ENCODE measurements around the gene C22orf23. TPM values are rescaled to one million over a fixed set of nuclear protein-coding genes. Genes with fewer than 3 reads are reported as not detected.

C22orf23 gene
- total and polyA plus RNA-seq, 2 donors (not counting 1 experiment from before 2014, with no cell fraction given), result not detected

- Histone ChIP-seq H3K9ac (ENCODE audit: low read length) (peak within 1 kb of the TSS; percentile 71), H3K36me3 (replicated peaks in 1 of 2; ENCODE audit: control extremely low read depth in 1 of 2, control insufficient read depth in 1 of 2, extremely low read depth in 1 of 2, insufficient read depth in 2 of 2, low read length in 1 of 2) (peaks cover 0 to 5% of the 10 kb centered on the region in 2 experiments), H4K20me1 (ENCODE audit: control insufficient read depth, insufficient read depth, low read length, poor library complexity, severe bottlenecking) (peaks cover 7% of the 10 kb centered on the region), H3K79me2 (ENCODE audit: control insufficient read depth, insufficient read depth, low read length) (peaks cover 3% of the 10 kb centered on the region), H3K4me1 (ENCODE audit: control insufficient read depth in 2 of 2, insufficient read depth in 2 of 2, low read length in 2 of 2) (peaks cover 10 to 16% of the 10 kb centered on the region in 2 donors), H3K4me2 (replicated peaks; ENCODE audit: low read depth, low read length, poor library complexity, severe bottlenecking) (peak within 1 kb of the TSS; percentile 94), H3K27me3 (replicated peaks in 1 of 4; ENCODE audit: control extremely low read depth in 1 of 4, control insufficient read depth in 3 of 4, insufficient read depth in 4 of 4, low read length in 3 of 4) (no peaks in the 10 kb centered on the region), H3K4me3 (ENCODE audit: control extremely low read depth in 1 of 5, extremely low read depth in 1 of 5, insufficient read depth in 1 of 5, low read depth in 2 of 5, low read length in 4 of 5) (peak within 1 kb of the TSS in 4 of 5 experiments; percentile 36 to 86 (median 58)), H2AFZ (ENCODE audit: insufficient read depth, low read depth, low read length, poor library complexity, severe bottlenecking) (peak within 1 kb of the TSS; percentile 85), H3K27ac (ENCODE audit: low read length in 2 of 2) (peak within 1 kb of the TSS in 1 of 2 donors; percentile 73), H3K9me3 (ENCODE audit: control extremely low read depth in 1 of 3, control insufficient read depth in 2 of 3, insufficient read depth in 1 of 3, low read length in 2 of 3) (no peaks in the 10 kb centered on the region)
- peak; percentile 85 for DNase-seq
- Mint-ChIP-seq H3K9me3 (ENCODE audit: insufficient read depth) (no peaks in the 10 kb centered on the region), H3K27ac (peak within 1 kb of the TSS; percentile 86), H3K4me3 (peak within 1 kb of the TSS; percentile 86), H3K27me3 (no peaks in the 10 kb centered on the region), H3K4me1 (peaks cover 28% of the 10 kb centered on the region)
- peak; percentile 93 for ATAC-seq (ENCODE audit: low read depth)
- 3% methylated on average over 87 of the region's 90 CpGs for WGBS (ENCODE audit: insufficient coverage)
- TF ChIP-seq, protein P1, sequence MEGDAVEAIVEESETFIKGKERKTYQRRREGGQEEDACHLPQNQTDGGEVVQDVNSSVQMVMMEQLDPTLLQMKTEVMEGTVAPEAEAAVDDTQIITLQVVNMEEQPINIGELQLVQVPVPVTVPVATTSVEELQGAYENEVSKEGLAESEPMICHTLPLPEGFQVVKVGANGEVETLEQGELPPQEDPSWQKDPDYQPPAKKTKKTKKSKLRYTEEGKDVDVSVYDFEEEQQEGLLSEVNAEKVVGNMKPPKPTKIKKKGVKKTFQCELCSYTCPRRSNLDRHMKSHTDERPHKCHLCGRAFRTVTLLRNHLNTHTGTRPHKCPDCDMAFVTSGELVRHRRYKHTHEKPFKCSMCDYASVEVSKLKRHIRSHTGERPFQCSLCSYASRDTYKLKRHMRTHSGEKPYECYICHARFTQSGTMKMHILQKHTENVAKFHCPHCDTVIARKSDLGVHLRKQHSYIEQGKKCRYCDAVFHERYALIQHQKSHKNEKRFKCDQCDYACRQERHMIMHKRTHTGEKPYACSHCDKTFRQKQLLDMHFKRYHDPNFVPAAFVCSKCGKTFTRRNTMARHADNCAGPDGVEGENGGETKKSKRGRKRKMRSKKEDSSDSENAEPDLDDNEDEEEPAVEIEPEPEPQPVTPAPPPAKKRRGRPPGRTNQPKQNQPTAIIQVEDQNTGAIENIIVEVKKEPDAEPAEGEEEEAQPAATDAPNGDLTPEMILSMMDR (IDR thresholded peaks at IDR 0.05), result no peak
- no peak for TF ChIP-seq EZH2 (IDR thresholded peaks at IDR 0.05; ENCODE audit: borderline replicate concordance, insufficient read depth, low read depth, low read length, poor library complexity, severe bottlenecking)
- ChIA-PET POLR2A (interaction anchor here (0.6 to 1.7 kb wide), 6 partner anchors 12 to 297 kb away, joined by 3 to 9 read pairs (median 3); partner anchors contain the start of genes ANKRD54, C22orf23, GGA1 and POLR2F), CTCF (interaction anchor here (0.9 to 2.7 kb wide), 9 partner anchors 9 to 60 kb away, joined by 3 to 28 read pairs (median 4); partner anchors contain the start of gene EIF3L)
- intact Hi-C loops (cut with micrococcal nuclease), result loop anchor here (1.0 kb wide), 3 partner anchors 29 to 61 kb away; partner anchors contain the start of genes ANKRD54, C22orf23 and POLR2F
Observed at GRCh38 chr22:37905534-37906363, 47.7 kb downstream of the C22orf23 start, which contains the start of gene MICALL1. MICALL1 (plus strand) TSS chr22:37906297; CDS start chr22:37906423, 126 bp downstream.

All from B cell (primary cell).